CD4-positive, alpha-beta T cell treated with Interferon gamma for 1 hour (primary cell): ENCODE results near the gene KCNAB2.

Source experiments
- DNase-seq: peaks from one replicate; pipeline ENCODE4 v3.0.0-alpha.2; 2020

KCNAB2 gene

DNA sequence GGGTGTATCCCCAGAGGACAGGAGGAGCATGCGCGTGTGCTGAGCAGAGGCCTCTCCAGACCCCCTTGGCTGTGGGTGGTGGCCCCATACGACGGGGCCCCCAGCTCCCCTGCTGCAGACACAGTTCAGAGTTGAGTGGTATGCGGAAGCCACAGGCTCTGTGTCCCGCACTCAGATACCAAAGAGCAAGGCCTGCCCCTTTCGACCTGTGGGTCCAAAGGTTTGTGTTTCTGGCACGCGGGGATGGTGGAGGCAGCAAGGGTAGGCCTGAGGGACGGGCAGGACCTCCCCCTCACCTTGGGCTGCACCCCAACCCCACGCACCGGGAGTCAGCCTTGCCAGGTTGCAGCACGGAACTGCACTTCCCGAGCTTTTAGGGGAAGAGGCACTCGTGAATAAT, at the start of gene KCNAB2:
Gene KCNAB2, plus strand, starts transcription at position 328 of the 400 bp plus-strand sequence. CDS start 5,649 bp downstream, outside the sequence.
- no peak for DNase-seq

DNA sequence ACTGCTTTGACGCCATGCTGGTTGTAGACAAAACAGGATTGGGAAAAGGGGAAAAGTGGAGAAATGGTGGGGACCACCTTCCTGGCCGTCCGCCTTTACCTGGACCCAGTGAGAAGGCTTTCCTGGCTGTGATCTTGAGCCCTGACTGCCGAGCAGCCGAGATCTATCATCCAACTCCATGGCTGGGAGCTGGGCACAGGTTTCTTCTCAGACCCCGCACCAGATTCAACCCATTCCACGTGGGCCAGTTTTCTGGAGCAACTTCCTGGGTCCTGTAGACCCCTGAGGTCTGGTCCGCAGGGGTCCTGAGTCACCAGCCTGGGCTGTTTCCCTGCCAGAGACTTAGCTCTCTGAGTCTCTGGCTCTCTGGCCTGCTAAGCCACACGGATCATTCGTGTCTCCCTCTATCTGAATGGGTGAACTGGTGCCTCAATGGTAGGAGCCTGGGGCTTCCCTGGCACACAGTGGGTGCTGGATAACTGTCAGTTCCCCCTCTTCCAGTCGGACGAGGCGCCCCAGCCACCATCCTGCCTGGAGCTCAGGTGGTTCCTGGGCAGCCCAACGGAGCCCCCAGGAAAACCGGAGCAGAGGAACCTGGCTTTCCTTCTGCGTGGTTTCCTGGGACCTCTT, 48.9 kb upstream of the KCNAB2 start:
- DNase-seq, result no peak

DNA sequence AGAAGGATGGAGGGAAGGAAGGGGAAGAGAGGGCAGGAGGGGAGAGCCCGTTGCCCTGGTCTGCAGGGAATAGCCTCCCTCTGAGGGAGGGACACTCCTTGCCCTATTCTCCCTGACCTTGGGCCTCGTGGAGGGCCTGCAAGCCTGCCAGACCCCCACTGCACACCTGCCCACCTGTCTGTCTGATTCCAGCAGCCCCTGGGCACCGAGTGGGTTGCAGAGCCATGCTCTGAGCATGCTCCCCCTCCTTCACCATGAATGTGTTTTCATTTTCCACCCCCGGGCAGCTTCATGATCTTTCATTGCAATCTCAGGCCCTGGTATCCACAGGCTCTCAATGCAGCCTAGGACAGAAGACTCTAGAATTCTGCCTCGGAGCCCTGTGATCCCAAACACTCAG, 48.4 kb upstream of the KCNAB2 start:
- no peak for DNase-seq

DNA sequence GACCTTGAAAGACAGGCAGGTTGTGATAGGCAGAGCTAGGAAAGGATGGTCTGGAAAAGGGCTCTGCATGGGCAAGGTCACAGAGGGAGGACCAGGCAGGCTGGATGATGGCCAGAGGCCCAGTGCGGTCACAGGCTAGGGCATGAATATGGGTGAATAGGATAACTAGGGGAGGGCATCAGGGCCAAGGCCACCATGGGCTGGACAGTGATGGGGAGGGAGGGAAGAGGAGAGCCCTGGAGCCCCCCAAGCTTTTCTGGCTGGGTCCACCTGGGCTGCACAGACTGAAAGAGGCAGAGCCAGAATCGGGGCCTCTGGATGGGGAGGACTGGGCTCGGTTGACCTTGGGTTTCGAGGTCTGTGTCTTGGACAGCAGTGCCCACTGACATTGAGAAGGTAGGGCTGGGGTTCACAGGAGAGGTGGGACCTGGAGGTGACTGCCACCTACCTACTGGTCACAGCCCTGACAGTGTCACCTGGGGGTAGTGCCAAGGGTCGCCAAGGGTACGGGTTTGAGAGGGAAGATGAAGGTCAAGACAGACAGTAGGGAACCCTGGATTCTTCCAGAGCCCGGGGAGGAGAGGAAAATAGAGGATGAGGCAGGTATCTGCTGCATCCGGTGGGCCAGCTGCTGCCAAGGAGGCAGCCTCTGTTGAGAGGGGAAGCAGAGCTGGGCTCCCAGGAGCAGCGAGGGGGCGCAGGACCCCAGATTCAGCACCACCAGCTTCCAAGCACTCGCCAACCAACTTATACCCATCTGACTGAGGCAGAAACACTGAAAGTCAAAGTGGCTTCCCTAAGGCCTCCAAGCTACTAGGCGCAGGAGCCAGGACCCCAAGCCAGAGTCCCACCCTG, 47.4 kb upstream of the KCNAB2 start:
- DNase-seq, result no peak

DNA sequence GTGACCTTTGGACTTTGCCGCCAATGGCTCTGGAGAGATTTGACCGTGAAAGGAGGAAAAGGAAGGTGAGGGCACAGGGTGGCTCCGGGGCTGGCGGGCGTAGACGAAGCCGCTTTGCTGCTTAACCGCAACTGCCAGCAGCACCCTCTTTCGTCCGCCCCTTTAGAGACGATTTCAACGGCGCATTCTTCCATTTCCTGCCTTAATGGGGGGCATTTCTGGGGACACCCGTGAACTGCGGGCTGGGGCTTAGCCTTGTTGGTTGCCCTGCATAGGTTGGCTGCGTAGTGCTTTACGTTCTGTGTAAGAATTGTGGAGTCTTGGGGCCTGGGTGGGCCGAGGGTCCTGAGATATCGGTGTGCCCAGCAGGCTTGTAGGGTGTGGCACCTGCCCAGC, 46.8 kb upstream of the KCNAB2 start:
- DNase-seq, result no peak

DNA sequence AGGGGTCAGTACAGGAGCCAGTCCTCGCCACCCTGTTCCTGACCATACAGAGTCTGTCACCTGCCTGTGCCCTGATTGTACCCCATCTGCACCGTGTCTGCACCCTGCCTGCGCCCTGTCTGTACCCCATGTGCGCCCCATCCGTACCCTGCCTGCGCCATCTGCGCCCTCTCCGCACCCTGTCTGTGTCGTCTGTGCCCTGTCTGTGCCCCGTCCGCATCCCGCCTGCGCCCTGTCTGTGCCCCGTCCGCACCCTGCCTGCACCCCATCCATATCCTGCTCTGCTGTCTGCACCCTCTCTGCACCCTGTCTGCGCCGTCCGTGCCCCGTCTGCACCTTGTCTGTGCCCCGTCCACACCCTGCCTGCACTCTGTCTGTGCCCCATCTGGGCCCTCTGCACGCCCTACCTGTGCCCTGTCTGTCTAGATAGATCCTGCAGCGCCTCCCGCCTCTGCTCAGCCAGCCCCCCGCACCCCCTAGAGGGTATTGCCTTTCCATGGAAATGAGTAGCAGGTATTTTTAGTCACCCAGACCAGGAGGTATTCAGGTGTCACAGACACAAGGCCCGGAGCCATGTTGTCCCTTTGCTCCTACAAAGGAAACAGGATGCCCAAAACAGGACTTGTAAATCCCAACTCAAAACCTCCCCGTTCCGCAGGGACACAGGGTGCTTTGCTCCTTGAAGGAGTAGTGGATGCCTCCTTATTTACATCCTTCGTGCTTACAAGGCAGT, 45.8 kb upstream of the KCNAB2 start:
- no peak for DNase-seq

DNA sequence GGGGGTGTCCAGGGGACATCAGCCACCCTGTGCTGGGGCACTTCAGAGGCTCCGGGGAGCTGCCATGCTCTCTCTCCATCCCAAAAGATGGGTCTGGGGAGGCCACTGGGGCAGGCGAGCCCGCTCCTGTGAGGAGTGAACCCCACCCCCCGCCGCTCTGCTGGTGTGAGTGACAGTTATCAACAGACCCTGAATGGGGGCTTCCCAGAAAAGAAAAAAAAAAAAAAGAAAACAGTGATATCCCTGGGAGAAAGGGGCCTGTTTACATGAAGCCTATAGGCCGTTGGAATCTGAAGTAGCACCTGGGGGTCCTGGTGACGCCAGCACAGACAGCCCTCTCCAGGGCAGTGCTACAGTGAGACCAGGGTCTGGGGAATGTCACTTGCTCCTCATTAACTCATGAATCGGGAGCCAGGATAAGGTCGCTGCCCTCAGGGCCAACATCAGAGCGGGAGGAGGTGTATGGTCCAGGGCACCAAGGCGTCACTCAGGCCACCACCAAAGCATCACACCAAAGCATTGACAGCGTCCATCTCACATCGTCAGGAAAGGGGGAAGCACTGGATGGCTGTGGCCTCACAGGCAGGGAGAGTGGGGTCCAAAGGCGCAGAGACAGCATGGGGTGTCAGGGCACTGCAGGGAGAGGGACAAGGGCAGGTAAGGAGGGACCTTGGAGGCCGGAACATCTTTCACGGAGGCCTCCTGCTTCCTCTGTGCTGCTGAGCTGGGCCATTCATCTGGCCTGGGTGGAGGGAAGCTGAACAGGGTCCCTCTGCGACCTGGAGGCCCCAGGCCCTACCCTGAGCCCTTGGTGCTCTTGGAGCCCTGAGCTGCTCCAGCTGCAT, 45.0 kb upstream of the KCNAB2 start:
- no peak for DNase-seq

DNA sequence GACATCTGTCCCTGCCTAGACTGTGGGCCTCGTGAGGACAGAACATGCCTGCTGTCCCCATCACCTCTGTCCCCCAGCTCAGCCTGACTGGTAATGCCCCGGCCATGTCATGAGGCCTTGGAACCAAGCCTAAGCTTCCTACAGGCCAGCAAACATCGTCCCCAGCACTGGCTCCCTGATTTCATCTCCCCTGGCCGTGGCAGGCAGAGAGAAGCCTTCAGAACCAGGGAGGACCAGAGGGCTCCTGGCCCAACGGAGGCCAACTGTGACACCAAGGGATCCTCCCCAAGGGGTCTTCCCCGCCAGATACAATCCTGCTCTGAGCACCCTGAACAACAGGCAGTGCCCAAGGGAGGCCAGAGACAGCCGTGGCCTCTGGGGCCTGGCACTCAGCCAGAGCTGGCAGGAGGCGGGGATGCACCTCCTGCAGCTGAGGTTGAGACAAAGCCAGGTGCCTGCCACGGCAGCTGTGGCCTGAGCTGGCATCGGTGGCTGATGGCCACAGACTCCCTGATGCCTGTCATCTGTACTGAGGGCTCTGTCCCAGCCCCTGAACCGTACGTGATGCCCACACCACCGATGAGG, 43.6 kb upstream of the KCNAB2 start:
- no peak for DNase-seq

DNA sequence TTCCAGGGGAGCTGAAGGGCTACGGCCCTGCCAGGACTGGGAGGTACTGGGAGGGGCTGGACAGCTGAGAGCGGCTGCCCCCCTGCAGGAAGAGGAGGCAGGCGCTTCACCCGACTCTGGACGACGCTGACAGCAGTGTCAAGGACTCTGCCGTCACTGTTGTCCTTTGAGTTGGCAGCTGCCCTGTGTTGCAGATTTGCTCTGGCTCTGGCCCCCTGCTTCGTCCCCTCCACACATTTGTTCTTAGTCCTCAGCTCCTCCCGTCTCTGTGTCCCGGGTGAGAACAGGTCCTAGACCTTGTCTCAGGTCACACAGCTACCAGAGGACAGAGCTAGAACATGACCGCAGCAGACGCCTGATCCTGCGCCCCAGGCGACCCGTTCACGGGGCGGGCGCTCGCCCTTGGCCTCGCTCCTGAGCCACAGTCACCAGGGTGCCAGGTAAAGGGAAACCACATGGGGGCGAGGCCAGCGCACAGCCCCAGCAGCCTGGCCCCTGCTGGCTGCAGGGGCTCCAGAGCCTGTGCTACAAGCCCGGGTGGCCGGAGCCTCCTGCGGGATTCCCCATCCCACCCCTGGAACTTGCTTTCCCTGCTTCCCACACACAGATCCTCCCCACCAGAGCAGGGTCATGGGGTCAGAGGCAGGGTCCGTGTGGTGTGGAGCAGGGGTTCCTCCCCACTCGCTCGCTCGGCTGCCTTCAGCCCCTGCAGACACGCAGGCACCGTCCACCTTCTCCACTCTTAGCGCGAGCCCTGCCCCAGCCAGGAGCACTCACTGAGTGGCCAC, 42.8 kb upstream of the KCNAB2 start:
- no peak for DNase-seq

DNA sequence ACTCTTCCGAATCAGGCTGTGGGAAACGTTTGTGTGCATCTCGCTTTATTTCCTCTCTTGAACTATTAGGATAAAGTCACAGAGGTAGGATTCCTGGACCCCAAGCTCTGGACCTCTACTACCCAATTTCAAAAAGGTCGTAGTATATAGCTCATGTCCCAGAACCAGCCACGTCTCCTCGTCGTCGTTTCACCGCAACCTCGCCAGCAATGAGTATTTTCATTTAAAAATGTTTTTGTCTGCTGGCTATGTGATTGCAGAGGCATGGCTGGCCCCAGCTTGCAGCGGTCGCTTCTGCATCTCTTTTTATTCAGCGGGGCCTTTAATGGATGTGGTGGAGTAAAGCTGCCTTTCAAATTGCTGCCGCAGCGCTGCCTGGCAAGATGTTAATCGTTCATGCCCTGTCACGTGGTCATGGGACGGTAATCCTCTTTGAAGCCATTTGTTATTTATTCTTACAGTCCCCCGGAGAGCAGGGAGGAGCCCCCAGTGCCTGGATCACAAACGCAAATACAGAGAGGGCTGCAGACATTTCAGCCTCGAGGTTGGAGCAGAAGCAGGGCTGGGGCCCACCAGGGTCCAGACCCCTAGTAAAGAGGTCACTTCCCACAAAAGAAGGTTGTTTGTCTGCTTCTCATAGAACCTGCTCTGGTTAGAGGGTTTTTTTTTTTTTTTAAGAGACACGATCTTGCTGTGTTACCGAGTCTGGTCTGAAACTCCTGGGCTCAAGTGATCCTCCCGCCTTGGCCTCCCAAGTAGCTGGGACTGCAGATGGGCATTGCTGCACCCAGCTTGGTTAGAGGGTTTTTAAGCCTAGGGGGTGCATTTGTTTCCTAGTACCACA, 41.9 kb upstream of the KCNAB2 start:
- no peak for DNase-seq

DNA sequence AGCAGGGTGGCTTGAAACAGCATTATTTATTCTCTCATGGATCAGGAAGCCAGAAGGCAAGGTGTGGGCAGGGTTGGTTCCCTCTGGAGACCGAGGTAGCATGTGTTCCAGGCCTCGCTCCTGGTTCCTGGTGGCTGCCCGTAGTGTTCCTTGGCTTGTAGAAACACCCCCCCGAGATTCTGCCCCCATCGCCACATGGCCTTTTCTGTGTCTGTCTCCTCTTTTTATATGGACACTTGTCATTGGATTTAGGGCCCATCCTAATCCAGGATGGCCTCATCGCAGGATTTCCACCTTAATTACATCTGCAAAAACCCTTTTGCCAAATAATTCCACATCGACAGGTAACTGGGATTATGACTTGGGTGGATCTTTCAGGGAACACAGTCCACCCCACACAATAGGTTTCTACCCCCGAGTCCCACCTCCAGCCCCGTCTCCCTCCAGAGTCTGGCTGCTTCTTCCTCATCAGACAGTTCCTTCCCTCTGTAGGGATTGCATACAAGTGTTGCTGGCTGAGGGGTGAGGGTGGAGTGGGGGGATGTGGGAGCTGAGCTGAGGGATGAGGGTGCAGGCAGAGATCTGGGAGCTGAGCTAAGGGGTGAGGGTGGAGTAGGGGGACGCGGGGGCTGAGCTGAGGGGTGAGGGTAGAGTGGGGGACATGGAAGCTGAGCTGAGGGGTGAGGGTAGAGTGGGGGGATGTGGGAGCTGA, 41.1 kb upstream of the KCNAB2 start:
- no peak for DNase-seq

DNA sequence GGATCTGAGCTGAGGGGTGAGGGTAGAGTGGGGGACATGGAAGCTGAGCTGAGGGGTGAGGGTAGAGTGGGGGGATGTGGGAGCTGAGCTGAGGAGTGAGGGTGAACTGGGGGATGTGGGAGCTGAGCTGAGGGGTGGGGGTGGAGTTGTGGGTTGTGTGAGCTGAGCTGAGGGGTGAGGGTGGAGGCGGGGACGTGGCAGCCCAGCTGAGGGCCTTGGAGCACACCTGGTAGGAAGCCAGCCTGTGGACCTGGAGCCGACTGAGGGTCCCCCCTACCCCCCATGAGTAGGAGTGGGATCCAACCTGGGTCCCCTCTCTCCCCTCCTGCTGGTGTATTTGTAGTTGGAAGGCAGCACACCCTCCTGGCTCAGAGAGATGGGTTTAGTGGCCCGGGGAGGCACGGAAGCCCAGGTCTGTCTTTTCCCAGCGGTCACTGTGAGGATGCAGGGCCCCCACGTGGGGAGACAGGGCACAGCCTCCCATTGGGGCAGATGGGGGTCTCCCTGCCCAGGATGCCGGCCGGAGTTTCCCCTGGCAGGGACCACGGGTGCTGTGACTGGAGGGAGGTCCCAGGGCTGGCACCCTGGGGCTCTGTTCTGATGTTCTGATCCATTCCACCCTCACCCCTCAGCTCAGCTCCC, 40.3 kb upstream of the KCNAB2 start:
- DNase-seq, result no peak

DNA sequence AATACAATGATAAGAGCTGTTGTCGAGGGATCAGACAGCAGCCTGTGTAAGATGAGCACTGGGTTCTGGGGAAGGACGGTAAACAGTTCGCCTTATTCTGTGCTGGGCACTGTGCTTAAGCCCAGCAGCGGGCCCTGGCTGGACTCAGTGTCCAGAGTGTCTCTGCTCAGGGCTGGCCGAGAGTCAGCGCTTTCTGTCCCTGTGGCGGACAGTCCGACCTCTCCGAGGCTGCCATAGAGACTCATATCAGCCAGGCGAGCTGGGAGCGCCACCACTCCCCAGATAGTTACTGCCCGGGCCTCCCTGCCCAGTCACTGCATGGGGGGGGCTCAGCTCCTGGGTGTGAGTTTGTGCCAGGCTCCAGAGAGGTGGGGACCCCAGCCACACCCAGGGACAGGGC, 38.8 kb upstream of the KCNAB2 start:
- no peak for DNase-seq

DNA sequence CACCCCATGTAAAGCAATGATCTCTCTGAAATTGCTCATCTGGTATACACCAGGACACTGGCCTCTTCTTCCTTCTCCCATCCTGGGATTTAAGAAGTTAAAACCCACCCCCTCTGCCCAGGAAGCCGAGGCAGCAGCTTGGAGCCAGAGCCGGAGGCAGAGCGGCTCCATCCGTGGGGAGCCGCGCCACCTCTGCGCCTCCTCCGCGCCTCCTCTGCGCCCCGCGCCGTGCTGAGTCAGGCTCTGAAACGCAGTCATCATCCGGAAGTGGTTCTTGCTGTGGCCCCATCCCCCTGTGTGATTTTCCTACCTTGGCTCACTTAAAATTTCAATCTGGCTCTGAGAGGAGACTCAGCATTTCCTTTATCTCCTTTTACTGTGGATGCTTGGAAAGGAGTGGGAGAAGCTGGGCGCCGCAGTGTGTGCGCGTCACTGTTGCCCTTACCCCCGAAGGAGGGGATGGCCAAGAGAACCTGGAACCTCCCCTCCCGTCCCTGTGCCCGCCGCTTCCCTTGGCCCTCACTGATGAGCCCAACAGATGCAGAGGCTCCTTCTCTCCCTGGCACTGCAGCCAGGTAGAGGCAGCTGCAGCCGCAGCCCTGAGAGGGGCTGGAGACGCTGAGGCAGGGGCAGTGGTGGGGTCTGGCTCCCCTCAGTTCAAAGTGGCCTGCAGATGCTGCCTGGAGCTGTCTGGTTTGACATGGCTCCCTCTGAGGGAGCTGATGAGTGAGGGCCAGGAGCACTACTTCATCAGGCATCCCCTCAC, 38.2 kb upstream of the KCNAB2 start:
- DNase-seq, result no peak

DNA sequence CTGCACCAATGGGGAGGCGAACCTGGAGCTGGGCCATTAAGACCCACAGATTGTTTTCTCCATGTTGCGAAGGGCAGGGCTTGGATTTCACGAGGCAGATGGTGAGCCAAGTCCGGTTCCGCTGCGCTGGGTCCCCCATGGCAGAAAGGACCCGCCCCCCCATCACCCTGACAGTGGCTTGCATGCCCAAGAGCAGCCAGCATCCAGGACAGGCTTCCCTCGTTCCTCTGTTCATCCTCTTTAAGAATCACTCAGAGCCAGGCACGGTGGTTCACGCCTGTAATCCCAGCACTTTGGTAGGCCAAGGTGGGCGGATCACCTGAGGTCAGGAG, 37.6 kb upstream of the KCNAB2 start:
- no peak for DNase-seq

DNA sequence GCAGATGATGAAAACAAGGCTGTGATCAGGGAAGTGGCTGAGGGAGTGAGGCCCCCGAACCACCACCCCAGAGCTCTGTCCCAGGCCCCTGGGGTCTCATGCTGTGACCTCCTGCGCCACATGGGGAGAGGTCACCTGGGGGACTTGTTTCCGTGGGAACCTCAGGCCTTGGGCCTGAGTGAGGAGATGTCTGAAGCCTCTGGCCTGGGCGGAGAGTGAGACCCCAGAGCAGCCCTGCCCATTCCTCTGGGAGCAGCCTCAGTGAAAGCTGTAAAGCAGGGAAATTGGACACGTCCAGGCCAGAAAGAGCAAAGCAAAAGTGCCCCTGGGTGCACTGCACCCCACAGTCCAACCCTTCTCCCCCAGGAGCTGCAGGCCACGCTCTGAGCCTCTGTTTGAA, 37.0 kb upstream of the KCNAB2 start:
- DNase-seq, result no peak

DNA sequence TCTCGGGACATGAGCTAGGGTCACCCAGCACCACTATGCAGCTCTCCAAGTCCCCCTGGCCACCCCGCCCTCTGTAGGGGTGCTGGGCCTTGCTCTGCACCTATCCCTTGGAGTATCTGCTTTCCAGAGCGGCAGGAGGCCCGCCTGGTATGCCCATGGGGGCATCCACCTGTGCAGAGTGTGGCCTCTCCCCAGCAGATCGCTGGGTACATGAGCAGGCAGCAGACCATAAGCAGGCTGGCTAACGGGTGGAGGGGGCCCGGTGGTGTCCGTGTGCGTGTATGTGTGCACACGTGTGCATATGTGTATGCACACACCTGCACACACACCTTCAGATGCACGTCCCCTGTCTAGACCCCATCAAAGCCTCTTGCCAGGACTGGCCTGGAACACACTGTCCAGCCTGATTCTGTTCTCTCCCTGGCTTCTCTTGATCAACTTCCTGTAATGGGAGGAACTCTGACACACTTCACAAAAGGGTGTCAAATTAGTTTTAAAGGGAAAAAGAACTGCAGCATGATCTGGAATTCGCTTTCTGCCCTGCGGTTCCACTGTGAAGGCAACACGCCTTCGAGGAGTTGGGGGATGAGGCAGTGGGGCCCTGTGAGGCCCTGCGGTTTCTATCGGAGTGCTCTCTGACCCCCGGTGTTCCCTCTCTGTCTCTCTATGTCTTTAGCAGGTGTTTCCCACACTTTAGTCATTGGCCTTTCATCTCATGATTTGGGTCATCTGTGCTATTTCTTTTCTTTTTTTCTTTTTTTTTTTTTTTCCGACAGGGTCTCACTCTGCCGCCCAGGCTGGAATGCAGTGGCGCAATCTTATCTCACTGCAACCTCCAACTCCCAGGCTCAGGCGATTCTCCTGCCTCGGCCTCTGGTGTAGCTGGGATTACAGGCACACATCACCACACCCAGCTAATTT, 36.3 kb upstream of the KCNAB2 start:
- DNase-seq, result no peak

DNA sequence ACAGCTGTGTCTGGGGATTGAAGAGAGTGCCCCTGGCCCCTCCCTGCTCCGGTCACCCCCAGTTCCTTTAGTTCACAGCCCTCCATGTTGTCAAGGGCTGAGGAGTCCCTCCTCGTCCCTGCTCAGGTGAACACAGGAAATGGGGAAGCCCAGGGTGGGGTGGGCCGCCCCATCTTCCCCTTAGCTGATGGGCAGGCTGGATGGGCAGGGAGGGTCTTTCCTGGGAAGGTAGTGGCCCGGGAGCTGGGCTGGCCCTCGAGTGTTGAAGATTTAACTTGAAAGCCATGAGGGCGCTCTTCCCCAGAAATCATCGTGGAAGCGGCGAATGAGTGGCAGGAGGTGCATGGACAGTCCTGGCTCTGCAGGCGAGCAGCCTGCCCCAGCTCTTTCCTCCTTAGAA, 35.1 kb upstream of the KCNAB2 start:
- no peak for DNase-seq
